HepG2 (cell line): ENCODE data around the gene IL1RAPL1. TPM values are rescaled to one million over a fixed set of nuclear protein-coding genes. Genes with fewer than 3 reads are reported as not detected.

Experiments
- ATAC-seq: fragments of 200-7000 bp; cut with Tn5 transposase; 3 replicates; pipeline ENCODE4 v1.9.1; 2020; ENCODE audit warnings: mild to moderate bottlenecking, moderate library complexity
- BruUV-seq: library from RNA; stranded (reverse); fragments of 400-500 nt; replicated peaks from 2 replicates; lab custom pipeline; 2021; lab: Mats Ljungman, UMichigan
- CTCF ChIA-PET: fragments of 300-600 bp; formaldehyde crosslinking; extraction: SDS; loops from one replicate; lab custom pipeline; 2021; ENCODE audit warnings: low total read pairs, inconsistent platforms, low intra/inter-chr PET ratio; lab: Yijun Ruan, JAX
- POLR2A ChIA-PET: fragments of 350-600 bp; sonication (Branson Sonifier 250); formaldehyde crosslinking; loops from one replicate; lab custom pipeline; 2020; ENCODE audit warnings: antibody characterized with exemption, inconsistent platforms; lab: Yijun Ruan, JAX
- DNase-seq: peaks from one replicate; pipeline ENCODE4 v3.0.0-alpha.2; 2015; ENCODE audit warnings: low spot score
- FAIRE-seq: peaks from 3 replicates; lab custom pipeline; 2011; peaks lifted over from hg19 to GRCh38; lab: Jason Lieb, UNC
- H2AFZ ChIP-seq: one replicate; pipeline ENCODE4 v1.6.1; 2011; ENCODE audit warnings: low read length, inconsistent platforms
- H3K27ac ChIP-seq: fragments of 300-600 bp; 3 replicates; pipeline ENCODE4 v1.8.0; 2011; ENCODE audit warnings: mixed run types, mild to moderate bottlenecking, mixed read lengths, low read length, inconsistent platforms; ENCODE audit not compliant: insufficient read depth; ENCODE audit errors: extremely low read length
- H3K27me3 ChIP-seq, 2 experiments: fragments of 200-600 bp in 1 of 2; 2 replicates in 1 of 2; 3 replicates in 1 of 2; pipeline versions ENCODE4 v1.6.0 to v1.8.0; 2011; ENCODE audit warnings: low read length in 2 of 2, mild to moderate bottlenecking in 2 of 2, moderate library complexity in 2 of 2, inconsistent platforms in 1 of 2; ENCODE audit not compliant: insufficient read depth in 2 of 2, control insufficient read depth in 1 of 2
- H3K36me3 ChIP-seq, 2 experiments: fragments of 200-600 bp in 1 of 2; replicated peaks in 1 of 2; 2 replicates in 1 of 2; 3 replicates in 1 of 2; pipeline versions ENCODE4 v1.5.1 to v1.8.0; 2011; ENCODE audit warnings: low read length in 2 of 2, inconsistent platforms in 1 of 2; ENCODE audit not compliant: insufficient read depth in 2 of 2, control insufficient read depth in 1 of 2
- H3K4me1 ChIP-seq: 2 replicates; pipeline ENCODE4 v1.5.1; 2012; ENCODE audit warnings: low read length, inconsistent platforms; ENCODE audit not compliant: insufficient read depth
- H3K4me2 ChIP-seq: 2 replicates; pipeline ENCODE4 v1.6.0; 2011; ENCODE audit warnings: low read depth, low read length, inconsistent platforms
- H3K4me3 ChIP-seq, 3 experiments: fragments of 200-600 bp in 1 of 3; sonication (generic), shearing (Covaris generic) in 1 of 3; replicated peaks in 1 of 3; 2 replicates each; pipeline ENCODE4 v1.5.1; 2011 to 2016; ENCODE audit warnings: low read length in 3 of 3, inconsistent platforms in 2 of 3, low read depth in 2 of 3, mild to moderate bottlenecking in 2 of 3, control low read depth in 1 of 3, mixed read lengths in 1 of 3; ENCODE audit not compliant: insufficient read depth in 1 of 3
- H3K79me2 ChIP-seq: one replicate; pipeline ENCODE4 v1.6.1; 2011; ENCODE audit warnings: low read length, inconsistent platforms; ENCODE audit not compliant: insufficient read depth
- H3K9ac ChIP-seq: 2 replicates; pipeline ENCODE4 v1.6.0; 2011; ENCODE audit warnings: mild to moderate bottlenecking, low read depth, low read length, inconsistent platforms; ENCODE audit not compliant: insufficient read depth
- H3K9me3 ChIP-seq: 2 replicates; pipeline ENCODE4 v1.5.1; 2012; ENCODE audit warnings: mild to moderate bottlenecking, low read length
- H4K20me1 ChIP-seq: 2 replicates; pipeline ENCODE4 v1.6.0; 2011; ENCODE audit warnings: inconsistent platforms, mild to moderate bottlenecking, low read length, moderate library complexity; ENCODE audit not compliant: insufficient read depth
- DPF2 ChIP-seq: sonication (generic); formaldehyde crosslinking; IDR thresholded peaks from 2 replicates; pipeline ENCODE4 v1.4.0; 2020; ENCODE audit warnings: mild to moderate bottlenecking, low read depth, missing genetic modification reagents, borderline replicate concordance
- EHMT2 ChIP-seq: fragments of 200-600 bp; sonication (generic); IDR thresholded peaks from 2 replicates; pipeline ENCODE4 v1.7.0; 2017; ENCODE audit warnings: antibody characterized with exemption, low read depth, low read length, borderline replicate concordance
- FIP1L1 ChIP-seq: fragments of 200-400 bp; formaldehyde crosslinking; IDR thresholded peaks from 2 replicates; pipeline ENCODE4 v1.6.1; 2018; ENCODE audit warnings: low read depth, mild to moderate bottlenecking, low read length, moderate library complexity, borderline replicate concordance; ENCODE audit not compliant: insufficient read depth
- FLYWCH1 ChIP-seq: sonication (generic); formaldehyde crosslinking; IDR thresholded peaks from 2 replicates; pipeline ENCODE4 v1.8.1; 2023; ENCODE audit warnings: mild to moderate bottlenecking, missing genetic modification reagents
- FOXJ3 ChIP-seq: sonication (generic); formaldehyde crosslinking; IDR thresholded peaks from 2 replicates; pipeline ENCODE4 v1.4.0; 2020; ENCODE audit warnings: missing genetic modification reagents, mild to moderate bottlenecking, borderline replicate concordance
- MAFG ChIP-seq: sonication (generic); formaldehyde crosslinking; IDR thresholded peaks from 2 replicates; pipeline ENCODE4 v1.5.1; 2020; ENCODE audit warnings: mild to moderate bottlenecking, missing genetic modification reagents
- POLR2AphosphoS5 ChIP-seq: IDR thresholded peaks from 2 replicates; pipeline ENCODE4 v1.6.1; 2012; ENCODE audit warnings: low read depth, low read length
- SMAD1 ChIP-seq: sonication (generic); formaldehyde crosslinking; IDR thresholded peaks from 2 replicates; pipeline ENCODE4 v1.4.0; 2020; ENCODE audit warnings: missing genetic modification reagents, low read depth, mild to moderate bottlenecking, borderline replicate concordance
- SMYD3 ChIP-seq: sonication (generic); formaldehyde crosslinking; IDR thresholded peaks from 2 replicates; pipeline ENCODE4 v1.8.1; 2023; ENCODE audit warnings: mild to moderate bottlenecking, missing genetic modification reagents
- THYN1 ChIP-seq: sonication (generic); formaldehyde crosslinking; IDR thresholded peaks from 2 replicates; pipeline ENCODE4 v1.8.1; 2023; ENCODE audit warnings: low read depth, mild to moderate bottlenecking, moderate library complexity, missing genetic modification reagents, borderline replicate concordance
- TMF1 ChIP-seq: sonication (generic); formaldehyde crosslinking; IDR thresholded peaks from 2 replicates; pipeline ENCODE4 v1.8.1; 2022; ENCODE audit warnings: low read depth, missing genetic modification reagents
- TOE1 ChIP-seq: sonication (generic); formaldehyde crosslinking; IDR thresholded peaks from 2 replicates; pipeline ENCODE4 v1.4.0; 2020; ENCODE audit warnings: mild to moderate bottlenecking, missing genetic modification reagents
- TRIM24 ChIP-seq: sonication (generic); formaldehyde crosslinking; IDR thresholded peaks from 2 replicates; pipeline ENCODE4 v1.8.0; 2022; ENCODE audit warnings: mild to moderate bottlenecking, missing genetic modification reagents
- ZNF33A ChIP-seq: sonication (generic); formaldehyde crosslinking; IDR thresholded peaks from 2 replicates; pipeline ENCODE4 v1.5.1; 2020; ENCODE audit warnings: missing genetic modification reagents, mild to moderate bottlenecking, moderate library complexity, borderline replicate concordance
- ZNF44 ChIP-seq: sonication (generic); formaldehyde crosslinking; IDR thresholded peaks from 2 replicates; pipeline ENCODE4 v1.5.1; 2020; ENCODE audit warnings: mild to moderate bottlenecking, missing genetic modification reagents
- ZNF441 ChIP-seq: sonication (generic); formaldehyde crosslinking; IDR thresholded peaks from 2 replicates; pipeline ENCODE4 v1.7.0; 2021; ENCODE audit warnings: missing genetic modification reagents, borderline replicate concordance
- ZNF75D ChIP-seq: sonication (generic); formaldehyde crosslinking; IDR thresholded peaks from 2 replicates; pipeline ENCODE4 v1.8.1; 2023; ENCODE audit warnings: missing genetic modification reagents, mild to moderate bottlenecking, borderline replicate concordance
- ZNF883 ChIP-seq: sonication (generic); formaldehyde crosslinking; IDR thresholded peaks from 2 replicates; pipeline ENCODE4 v1.5.1; 2020; ENCODE audit warnings: mild to moderate bottlenecking, missing genetic modification reagents; ENCODE audit errors: not compliant biosample characterization
- WGBS: methylation state at CpG from one replicate; pipeline ENCODE4 v1.1.6; 2017; ENCODE audit warnings: low lambda C conversion rate; 5-methylcytosine and 5-hydroxymethylcytosine counted together
- in situ Hi-C: cut with HindIII; loops from 2 replicates; pipeline ENCODE4 v1.10.0; 2017; ENCODE audit warnings: low pct_unique_long_range_greater_than_20kb; ENCODE audit not compliant: extremely low pct_ligation_motif_present
- intact Hi-C: fragments of 100-400 bp; cut with micrococcal nuclease; formaldehyde crosslinking; loops from one replicate; pipeline ENCODE4 v1.10.0; 2022; ENCODE audit not compliant: unreplicated experiment
- polyA plus RNA-seq, 8 experiments: library from polyadenylated mRNA; depleted of rRNA in 3 of 8; stranded (reverse) in 7 of 8; unstranded in 1 of 8; fragments of >200 nt; fragmentation: Illumina TruSeq in 4 of 8; extraction: Trizol in 4 of 8; gene quantifications; 2 replicates each; pipeline versions ENCODE4 v1.2.1 to v1.2.3, GENCODE V29; 2011 to 2016; ENCODE audit warnings: low read depth in 4 of 8, missing spikeins in 1 of 8, mixed read lengths in 1 of 8; ENCODE audit not compliant: insufficient read depth in 1 of 8
- total RNA-seq, 5 experiments: library from RNA; depleted of rRNA; stranded (reverse); fragments of >200 nt; fragmentation: Illumina TruSeq; extraction: Trizol; gene quantifications; 2 replicates each; pipeline ENCODE4 v1.2.3, GENCODE V29; 2016; ENCODE audit warnings: low read depth in 1 of 5
- TF ChIP-seq, protein P1 (sequence below): sonication (generic); formaldehyde crosslinking; IDR thresholded peaks from 2 replicates; pipeline ENCODE4 v1.5.0; 2020; ENCODE audit warnings: mild to moderate bottlenecking, missing genetic modification reagents
- TF ChIP-seq, protein P2 (sequence below): sonication (generic); formaldehyde crosslinking; IDR thresholded peaks from 2 replicates; pipeline ENCODE4 v1.4.0; 2020; ENCODE audit warnings: mild to moderate bottlenecking, missing genetic modification reagents

Gene IL1RAPL1
- total and polyA plus RNA-seq, 2 of the 13 experiments (the other 11 are each of a cell fraction or from before 2014, with no cell fraction given): 0.04 TPM; not detected in 1

DNA sequence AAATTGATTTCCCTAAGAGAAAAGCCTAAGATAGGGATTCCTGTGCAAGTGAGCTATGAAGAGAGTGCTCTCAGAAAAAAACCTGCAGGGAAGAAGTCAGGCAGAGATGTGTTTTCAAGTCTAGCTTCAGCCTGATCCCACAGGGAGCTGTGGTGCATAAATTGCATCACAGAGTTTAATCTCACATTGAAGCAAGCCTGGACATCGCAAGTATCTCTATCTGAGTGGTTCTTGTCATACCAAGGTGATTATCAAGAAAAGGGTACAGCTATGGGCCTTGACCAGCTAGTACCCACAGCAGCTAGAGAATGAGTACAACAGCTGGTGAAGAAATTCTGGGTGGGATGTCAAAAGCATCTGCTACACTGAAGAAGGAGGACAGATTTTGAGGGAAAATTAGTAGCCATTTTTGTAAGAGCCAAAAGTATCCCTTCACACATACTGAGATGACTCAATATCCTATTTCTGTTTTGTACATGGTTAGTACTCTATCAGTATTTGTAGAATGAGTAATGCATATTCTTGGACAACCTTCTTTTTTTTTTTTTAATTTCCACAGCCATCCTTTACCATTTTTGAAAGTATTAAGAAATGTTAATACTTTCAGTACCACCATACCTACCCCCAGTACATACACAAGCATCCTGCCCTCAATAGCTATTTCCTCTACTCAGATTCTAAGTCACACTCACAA, 708.9 kb downstream of the IL1RAPL1 start:
- H2AFZ ChIP-seq: no peak overlapping the region
- TF ChIP-seq ZNF441: no peak
- no peak for TF ChIP-seq TOE1
- TF ChIP-seq ZNF75D (CRISPR knock-in tag): no peak
- TF ChIP-seq POLR2AphosphoS5: no peak
- no peak for TF ChIP-seq DPF2 (CRISPR knock-in tag)
- TF ChIP-seq TMF1 (CRISPR knock-in tag): no peak
- TF ChIP-seq THYN1: no peak
- no peak for TF ChIP-seq FLYWCH1 (CRISPR knock-in tag)
- TF ChIP-seq FIP1L1: no peak
- TF ChIP-seq SMAD1: no peak
- no peak for TF ChIP-seq ZNF883
- no peak for TF ChIP-seq TRIM24 (CRISPR knock-in tag)
- TF ChIP-seq, protein P1, sequence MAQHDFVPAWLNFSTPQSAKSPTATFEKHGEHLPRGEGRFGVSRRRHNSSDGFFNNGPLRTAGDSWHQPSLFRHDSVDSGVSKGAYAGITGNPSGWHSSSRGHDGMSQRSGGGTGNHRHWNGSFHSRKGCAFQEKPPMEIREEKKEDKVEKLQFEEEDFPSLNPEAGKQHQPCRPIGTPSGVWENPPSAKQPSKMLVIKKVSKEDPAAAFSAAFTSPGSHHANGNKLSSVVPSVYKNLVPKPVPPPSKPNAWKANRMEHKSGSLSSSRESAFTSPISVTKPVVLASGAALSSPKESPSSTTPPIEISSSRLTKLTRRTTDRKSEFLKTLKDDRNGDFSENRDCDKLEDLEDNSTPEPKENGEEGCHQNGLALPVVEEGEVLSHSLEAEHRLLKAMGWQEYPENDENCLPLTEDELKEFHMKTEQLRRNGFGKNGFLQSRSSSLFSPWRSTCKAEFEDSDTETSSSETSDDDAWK (CRISPR knock-in tag): no peak
- no peak for TF ChIP-seq FOXJ3 (CRISPR knock-in tag)
- TF ChIP-seq, protein P2, sequence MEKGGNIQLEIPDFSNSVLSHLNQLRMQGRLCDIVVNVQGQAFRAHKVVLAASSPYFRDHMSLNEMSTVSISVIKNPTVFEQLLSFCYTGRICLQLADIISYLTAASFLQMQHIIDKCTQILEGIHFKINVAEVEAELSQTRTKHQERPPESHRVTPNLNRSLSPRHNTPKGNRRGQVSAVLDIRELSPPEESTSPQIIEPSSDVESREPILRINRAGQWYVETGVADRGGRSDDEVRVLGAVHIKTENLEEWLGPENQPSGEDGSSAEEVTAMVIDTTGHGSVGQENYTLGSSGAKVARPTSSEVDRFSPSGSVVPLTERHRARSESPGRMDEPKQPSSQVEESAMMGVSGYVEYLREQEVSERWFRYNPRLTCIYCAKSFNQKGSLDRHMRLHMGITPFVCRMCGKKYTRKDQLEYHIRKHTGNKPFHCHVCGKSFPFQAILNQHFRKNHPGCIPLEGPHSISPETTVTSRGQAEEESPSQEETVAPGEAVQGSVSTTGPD (CRISPR knock-in tag): no peak
- no peak for TF ChIP-seq ZNF33A (CRISPR knock-in tag)
- TF ChIP-seq MAFG (CRISPR knock-in tag): no peak
- TF ChIP-seq SMYD3 (CRISPR knock-in tag): no peak
- TF ChIP-seq ZNF44 (CRISPR knock-in tag): no peak
- TF ChIP-seq EHMT2: no peak
- TF ChIP-seq, all 625 proteins: peak for 0
- BruUV-seq: no TSS peak
- H3K4me2 ChIP-seq: no peak overlapping the region
- in situ Hi-C loops (no loop called here), intact Hi-C loops (no loop called here)
- ATAC-seq (no peak), DNase-seq (no peak), FAIRE-seq (no peak)
- ChIA-PET POLR2A (no interaction called here), CTCF (no interaction called here)
- H3K79me2 ChIP-seq: no peaks in the 10 kb centered on the region
- H4K20me1 ChIP-seq: no peaks in the 10 kb centered on the region
- H3K9me3 ChIP-seq: no peaks in the 10 kb centered on the region
- no peaks in the 10 kb centered on the region for H3K27me3 ChIP-seq
- H3K9ac ChIP-seq: no peak overlapping the region
- H3K4me1 ChIP-seq: no peaks in the 10 kb centered on the region
- H3K4me3 ChIP-seq: no peak overlapping the region
- H3K27ac ChIP-seq: no peak overlapping the region
- WGBS: no CpG with 5 or more reads among the region's 1 CpG
- no peaks in the 10 kb centered on the region for H3K36me3 ChIP-seq
